Calu3 (cell line): ENCODE results near the gene OGDH. TPM values are rescaled to one million over a fixed set of nuclear protein-coding genes. Genes with fewer than 3 reads are reported as not detected.

Source experiments
- BruUV-seq: library from RNA; stranded (reverse); fragments of 400-500 nt; replicated peaks from 2 replicates; lab custom pipeline; 2021; lab: Mats Ljungman, UMichigan
- CTCF ChIA-PET: fragments of 300-600 bp; sonication (Branson Sonifier 250); formaldehyde crosslinking; loops from one replicate; lab custom pipeline; 2022; ENCODE audit warnings: antibody characterized with exemption; lab: Charles Lee
- DNase-seq: peaks from one replicate; pipeline ENCODE4 v3.0.0; 2022
- H3K27ac Mint-ChIP-seq: one replicate; pipeline ENCODE4 v1.8.0; 2022; ENCODE audit warnings: mixed read lengths; ENCODE audit not compliant: unreplicated experiment
- H3K27me3 Mint-ChIP-seq: one replicate; pipeline ENCODE4 v1.8.0; 2022; ENCODE audit warnings: mixed read lengths; ENCODE audit not compliant: unreplicated experiment
- H3K36me3 Mint-ChIP-seq: one replicate; pipeline ENCODE4 v1.8.0; 2022; ENCODE audit warnings: mild to moderate bottlenecking, moderate library complexity, mixed read lengths; ENCODE audit not compliant: insufficient read depth, unreplicated experiment
- H3K4me1 Mint-ChIP-seq: one replicate; pipeline ENCODE4 v1.8.0; 2022; ENCODE audit warnings: mild to moderate bottlenecking, low read depth, mixed read lengths; ENCODE audit not compliant: unreplicated experiment
- H3K4me3 Mint-ChIP-seq: one replicate; pipeline ENCODE4 v1.8.0; 2022; ENCODE audit warnings: mild to moderate bottlenecking, low read depth, moderate library complexity, mixed read lengths; ENCODE audit not compliant: unreplicated experiment
- H3K9me3 Mint-ChIP-seq: one replicate; pipeline ENCODE4 v1.8.0; 2022; ENCODE audit warnings: low read depth, mixed read lengths; ENCODE audit not compliant: unreplicated experiment
- intact Hi-C: fragments of 100-400 bp; cut with micrococcal nuclease; formaldehyde crosslinking; loops from one replicate; pipeline ENCODE4 v1.10.0; 2022; ENCODE audit not compliant: unreplicated experiment
- total RNA-seq: library from RNA; stranded (reverse); gene quantifications from 2 replicates; pipeline ENCODE4 v1.2.3, GENCODE V29; 2022
- TF ChIP-seq, protein P1 (sequence below): fragments of 200-600 bp; IDR thresholded peaks from one replicate; pipeline ENCODE4 v1.8.0; 2022; ENCODE audit warnings: antibody characterized with exemption; ENCODE audit not compliant: unreplicated experiment

The OGDH gene
- total RNA-seq, 1 experiment from 2014 or later = 100 TPM

- intact Hi-C loops = loop anchor here (5.0 kb wide), 1 partner anchor 85 kb away; the partner anchor contains the start of gene PPIA
- BruUV-seq = no TSS peak
- DNase-seq = peak; percentile 64
- CTCF ChIA-PET = interaction anchor here (0.6 to 1.5 kb wide), 2 partner anchors 71 to 73 kb away, joined by 4 read pairs; no protein-coding TSS in a partner anchor
- H3K9me3 Mint-ChIP-seq = no peaks in the 10 kb centered on the region
- TF ChIP-seq, protein P1, sequence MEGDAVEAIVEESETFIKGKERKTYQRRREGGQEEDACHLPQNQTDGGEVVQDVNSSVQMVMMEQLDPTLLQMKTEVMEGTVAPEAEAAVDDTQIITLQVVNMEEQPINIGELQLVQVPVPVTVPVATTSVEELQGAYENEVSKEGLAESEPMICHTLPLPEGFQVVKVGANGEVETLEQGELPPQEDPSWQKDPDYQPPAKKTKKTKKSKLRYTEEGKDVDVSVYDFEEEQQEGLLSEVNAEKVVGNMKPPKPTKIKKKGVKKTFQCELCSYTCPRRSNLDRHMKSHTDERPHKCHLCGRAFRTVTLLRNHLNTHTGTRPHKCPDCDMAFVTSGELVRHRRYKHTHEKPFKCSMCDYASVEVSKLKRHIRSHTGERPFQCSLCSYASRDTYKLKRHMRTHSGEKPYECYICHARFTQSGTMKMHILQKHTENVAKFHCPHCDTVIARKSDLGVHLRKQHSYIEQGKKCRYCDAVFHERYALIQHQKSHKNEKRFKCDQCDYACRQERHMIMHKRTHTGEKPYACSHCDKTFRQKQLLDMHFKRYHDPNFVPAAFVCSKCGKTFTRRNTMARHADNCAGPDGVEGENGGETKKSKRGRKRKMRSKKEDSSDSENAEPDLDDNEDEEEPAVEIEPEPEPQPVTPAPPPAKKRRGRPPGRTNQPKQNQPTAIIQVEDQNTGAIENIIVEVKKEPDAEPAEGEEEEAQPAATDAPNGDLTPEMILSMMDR = no peak
- H3K4me3 Mint-ChIP-seq = peak overlapping the region; percentile 0
- H3K27me3 Mint-ChIP-seq = no peaks in the 10 kb centered on the region
- H3K36me3 Mint-ChIP-seq = peaks cover 43% of the 10 kb centered on the region
- H3K27ac Mint-ChIP-seq = peak overlapping the region; percentile 40
- H3K4me1 Mint-ChIP-seq = peaks cover 33% of the 10 kb centered on the region
Observed at GRCh38 chr7:44712012-44712411, 105.6 kb downstream of the OGDH start.

DNA sequence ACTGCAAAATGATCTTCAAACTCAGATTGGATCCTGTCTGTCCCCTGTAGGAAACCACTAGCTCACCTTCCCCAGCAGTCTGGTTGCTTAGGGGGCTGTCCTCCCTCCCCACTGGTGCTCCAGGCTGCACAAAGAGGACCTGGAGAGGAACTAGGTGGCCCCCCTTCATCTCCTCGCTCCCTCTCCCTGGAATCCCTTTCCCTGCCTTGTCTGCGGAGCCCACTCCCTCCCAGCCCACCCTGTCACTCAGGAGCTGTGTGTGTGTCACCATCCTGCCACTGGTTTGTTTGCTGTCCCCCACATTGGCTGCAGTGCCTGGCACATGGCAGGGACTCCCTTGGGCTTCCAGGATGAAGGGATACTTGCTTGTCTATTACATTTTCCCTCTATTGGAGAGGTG lies 106.7 kb downstream of the OGDH start:
- TF ChIP-seq, protein P1 = no peak
- Mint-ChIP-seq H3K27me3 (no peaks in the 10 kb centered on the region), H3K36me3 (peaks cover 32% of the 10 kb centered on the region), H3K4me1 (peaks cover 33% of the 10 kb centered on the region), H3K4me3 (no peak overlapping the region), H3K27ac (no peak overlapping the region), H3K9me3 (no peaks in the 10 kb centered on the region)
- CTCF ChIA-PET = interaction anchor here (1.5 kb wide), 1 partner anchor 74 kb away, joined by 4 read pairs; no protein-coding TSS in a partner anchor
- intact Hi-C loops = loop anchor here (5.0 kb wide), 1 partner anchor 84 kb away; the partner anchor contains the start of gene PPIA
- DNase-seq = no peak
- BruUV-seq = no TSS peak

GRCh38 chr7:44713680-44714335 lies 107.4 kb downstream of the OGDH start:
- no peaks in the 10 kb centered on the region for H3K9me3 Mint-ChIP-seq
- H3K4me3 Mint-ChIP-seq = no peak overlapping the region
- no peak for DNase-seq
- BruUV-seq = no TSS peak
- CTCF ChIA-PET = no interaction called here
- no peaks in the 10 kb centered on the region for H3K27me3 Mint-ChIP-seq
- no peak overlapping the region for H3K27ac Mint-ChIP-seq
- TF ChIP-seq, protein P1 = no peak
- H3K4me1 Mint-ChIP-seq = peaks cover 33% of the 10 kb centered on the region
- intact Hi-C loops = loop anchor here (5.0 kb wide), 1 partner anchor 83 kb away; the partner anchor contains the start of gene PPIA
- peaks cover 26% of the 10 kb centered on the region for H3K36me3 Mint-ChIP-seq

- peaks cover 9% of the 10 kb centered on the region for H3K36me3 Mint-ChIP-seq
- intact Hi-C loops = no loop called here
- H3K4me3 Mint-ChIP-seq = no peak overlapping the region
- no peak for DNase-seq
- peaks cover 19% of the 10 kb centered on the region for H3K4me1 Mint-ChIP-seq
- BruUV-seq = no TSS peak
- CTCF ChIA-PET = no interaction called here
- TF ChIP-seq, protein P1 = no peak
- no peak overlapping the region for H3K27ac Mint-ChIP-seq
- no peaks in the 10 kb centered on the region for H3K9me3 Mint-ChIP-seq
- H3K27me3 Mint-ChIP-seq = no peaks in the 10 kb centered on the region
Observed at GRCh38 chr7:44716205-44716604, 109.8 kb downstream of the OGDH start.
